GM21825 (cell line): Measurements from ENCODE around the gene ROMO1.
"Not testable (repeated sequence)": the region's sequence is repeated elsewhere in the genome, so short reads cannot be mapped to it uniquely, and the experiment has no call there.

Source experiments
- ATAC-seq: cut with Tn5 transposase; IDR thresholded peaks from one replicate; pipeline ENCODE4 v1.9.1; 2021; ENCODE audit warnings: mild to moderate bottlenecking, moderate library complexity; ENCODE audit not compliant: unreplicated experiment

Gene ROMO1

DNA sequence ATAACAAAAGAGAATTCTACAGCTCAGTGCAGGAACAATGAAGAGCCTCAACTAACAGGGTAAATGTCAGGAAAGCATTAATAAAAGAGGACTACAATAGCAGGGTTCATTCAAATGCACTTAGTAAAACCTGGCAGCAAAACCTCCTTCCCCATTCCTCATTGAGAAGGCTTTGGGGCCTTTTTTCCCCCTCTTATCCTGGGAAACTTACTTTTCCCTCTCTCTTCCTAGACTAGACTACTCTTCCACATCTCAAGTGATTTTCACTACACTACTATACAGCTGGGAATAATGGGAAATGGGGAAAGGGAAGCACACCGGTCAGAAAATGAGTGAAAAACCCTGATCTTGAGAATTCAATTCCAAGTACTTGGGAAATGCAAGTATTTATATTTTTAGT, 10.1 kb downstream of the ROMO1 start:
- no peak for ATAC-seq

DNA sequence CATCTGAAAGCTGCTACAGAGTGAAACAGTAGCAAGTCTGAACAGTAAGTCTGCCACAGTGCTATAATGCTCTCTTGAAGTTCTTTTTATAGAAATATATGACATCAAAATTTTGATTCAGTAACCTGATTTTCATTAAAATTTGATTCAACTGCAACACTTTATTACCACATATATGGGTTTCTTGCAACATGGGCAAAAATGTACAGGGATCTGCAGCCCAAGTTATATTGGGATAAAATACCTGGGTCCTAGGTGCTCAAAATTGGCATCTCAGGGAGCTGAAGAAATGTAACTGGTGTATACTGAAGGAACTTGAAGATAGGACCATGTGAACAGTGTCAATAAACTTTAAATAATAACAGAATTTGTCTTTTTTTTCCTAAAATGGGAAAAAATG, 10.8 kb downstream of the ROMO1 start:
- ATAC-seq = no peak

DNA sequence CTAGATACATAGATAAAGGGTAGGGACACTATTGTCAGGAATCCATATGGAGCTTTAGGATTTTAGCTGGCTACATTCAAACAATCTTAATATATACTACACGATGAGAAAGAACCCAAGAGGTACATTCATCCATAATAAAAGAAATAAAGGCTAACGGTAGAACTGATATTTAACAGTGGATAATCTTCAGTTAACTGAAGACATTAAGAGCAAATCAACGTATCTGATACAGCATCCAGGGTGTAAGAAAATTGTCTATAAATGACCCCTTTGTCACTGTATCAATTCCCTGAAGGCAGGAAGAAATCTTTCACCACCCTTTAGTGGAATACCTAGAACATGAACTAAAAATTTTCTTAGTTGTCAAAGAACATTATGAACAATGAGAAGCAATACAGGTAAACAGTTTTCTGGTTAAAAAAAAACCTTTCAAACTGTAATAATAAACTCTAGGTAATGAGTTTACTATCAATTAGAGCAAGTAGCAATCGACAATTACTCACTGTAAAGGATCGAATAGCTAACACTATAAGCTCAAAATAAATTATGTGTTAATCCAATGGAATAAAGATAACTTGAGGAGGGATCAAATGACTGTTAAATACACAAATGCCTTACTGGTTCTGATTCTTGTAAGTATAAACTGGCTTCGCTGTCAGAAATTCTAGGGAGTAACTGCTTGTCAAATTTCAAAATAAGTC, 11.8 kb downstream of the ROMO1 start:
- ATAC-seq = no peak

DNA sequence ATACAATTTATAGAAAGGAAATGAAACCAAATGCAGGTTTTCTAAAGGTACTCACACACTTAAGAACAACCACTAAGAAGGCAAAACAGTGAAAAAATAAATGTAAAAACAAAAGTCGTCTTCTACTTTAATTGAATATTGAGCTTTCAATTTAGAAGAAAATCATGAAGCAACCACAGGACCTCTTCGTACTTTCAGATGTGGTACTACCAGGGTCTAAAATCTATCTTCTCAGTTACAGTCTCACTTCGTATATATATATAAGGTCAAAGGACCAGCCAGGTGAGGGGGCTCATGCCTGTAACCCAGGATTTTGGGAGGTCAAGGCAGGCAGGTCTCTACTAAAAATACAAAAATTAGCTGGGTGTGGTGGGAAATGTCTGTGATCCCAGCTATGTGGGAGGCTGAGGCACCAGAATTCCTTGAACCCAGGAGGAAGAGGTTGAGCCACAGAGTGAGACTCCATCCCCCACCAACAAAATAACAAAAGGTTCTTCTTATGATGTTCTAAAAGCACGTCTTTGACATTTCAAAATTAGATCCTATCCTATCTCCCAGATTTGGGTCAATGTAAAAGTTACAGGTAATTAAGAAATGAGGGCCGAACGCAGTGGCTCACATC, 12.5 kb downstream of the ROMO1 start:
- no peak for ATAC-seq

DNA sequence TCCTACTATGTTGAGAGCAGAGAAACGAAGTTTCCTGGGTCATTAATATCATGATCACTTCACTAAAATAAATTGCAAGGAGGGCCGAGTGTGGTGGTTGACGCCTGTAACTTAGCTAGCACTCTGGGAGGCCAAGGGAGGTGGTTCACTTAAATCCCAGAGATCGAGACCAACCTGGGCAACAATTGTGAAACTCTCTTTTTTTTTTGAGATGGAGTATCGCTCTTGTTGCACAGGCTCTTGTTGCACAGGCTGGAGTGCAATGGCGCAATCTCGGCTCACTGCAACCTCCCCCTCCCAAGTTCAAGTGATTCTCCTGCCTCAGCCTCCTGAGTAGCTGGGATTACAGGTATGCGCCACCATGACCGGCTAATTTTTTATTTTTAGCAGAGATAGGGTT, 13.9 kb downstream of the ROMO1 start:
- not testable (repeated sequence) for ATAC-seq

DNA sequence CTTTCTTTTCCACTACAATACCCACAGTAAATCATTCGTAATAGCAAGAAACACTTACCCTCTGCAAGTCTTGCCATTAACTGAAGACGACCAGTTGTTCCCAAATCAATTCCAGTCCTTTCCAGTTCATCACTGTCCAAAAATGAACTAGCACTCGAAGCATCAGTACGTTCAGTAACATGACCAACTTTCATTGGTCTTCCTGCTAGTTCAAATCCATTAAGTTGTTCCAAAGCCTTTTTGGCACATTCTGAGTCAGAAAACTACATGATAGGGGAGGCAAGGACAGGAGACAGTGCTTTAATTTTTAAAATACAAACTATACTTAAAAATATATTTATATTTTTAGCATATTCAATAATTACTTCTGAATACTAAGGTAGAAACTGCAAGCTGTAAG, 14.9 kb downstream of the ROMO1 start:
- no peak for ATAC-seq

DNA sequence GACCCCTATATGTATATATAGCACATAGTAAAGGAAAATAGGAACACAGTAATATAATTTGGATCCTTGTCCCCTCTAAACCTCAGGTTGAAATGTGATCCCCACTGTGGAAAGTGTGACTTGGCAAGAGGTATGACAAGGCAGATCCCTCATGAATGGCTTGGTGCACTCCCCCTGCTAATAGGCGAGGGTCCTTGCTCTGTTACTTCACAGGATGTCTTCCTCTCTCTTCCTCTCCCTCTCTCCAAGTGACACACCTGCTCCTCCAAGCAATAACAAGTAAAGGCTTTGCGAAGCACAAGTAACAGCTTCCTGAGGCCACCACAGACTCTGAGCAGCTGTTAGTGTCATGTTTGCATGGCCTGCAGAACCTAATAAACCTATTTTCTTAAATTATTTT, 16.4 kb downstream of the ROMO1 start:
- ATAC-seq = no peak

DNA sequence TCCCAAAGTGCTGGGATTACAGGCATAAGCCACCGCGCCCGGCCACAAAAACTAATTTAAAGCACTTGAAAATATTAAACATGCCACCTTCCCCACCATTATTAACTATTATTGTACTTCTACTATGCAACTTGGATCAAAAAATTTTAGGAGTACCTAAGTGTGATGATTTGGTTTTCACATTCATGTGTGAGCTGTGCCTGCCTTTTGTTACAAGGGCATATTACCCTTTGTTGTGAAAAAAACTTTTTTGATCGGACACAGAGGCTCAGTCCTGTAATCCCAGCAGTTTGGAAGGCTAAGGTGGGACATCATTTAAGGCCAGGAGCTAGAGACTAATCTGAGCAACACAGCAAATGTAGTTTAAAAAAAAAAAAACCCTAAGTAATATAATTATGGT, 17.1 kb downstream of the ROMO1 start:
- ATAC-seq = no peak

DNA sequence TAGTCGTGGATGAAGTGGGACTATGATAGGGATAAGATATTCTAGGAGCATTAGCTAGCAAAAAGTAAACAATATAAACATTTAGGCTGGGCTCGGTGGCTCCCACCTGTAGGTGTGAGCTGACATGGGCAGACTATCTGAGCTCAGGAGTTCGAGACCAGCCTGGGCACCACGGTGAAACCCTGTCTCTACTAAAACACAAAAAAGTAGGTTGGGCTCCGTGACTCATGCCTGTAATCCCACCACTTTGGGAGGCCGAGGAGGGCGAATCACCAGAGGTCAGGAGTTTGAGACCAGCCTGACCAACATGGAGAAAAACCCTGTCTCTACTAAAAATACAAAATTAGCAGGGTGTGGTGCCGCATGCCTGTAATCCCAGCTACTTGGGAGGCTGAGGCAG, 19.1 kb downstream of the ROMO1 start:
- ATAC-seq = not testable (repeated sequence)

DNA sequence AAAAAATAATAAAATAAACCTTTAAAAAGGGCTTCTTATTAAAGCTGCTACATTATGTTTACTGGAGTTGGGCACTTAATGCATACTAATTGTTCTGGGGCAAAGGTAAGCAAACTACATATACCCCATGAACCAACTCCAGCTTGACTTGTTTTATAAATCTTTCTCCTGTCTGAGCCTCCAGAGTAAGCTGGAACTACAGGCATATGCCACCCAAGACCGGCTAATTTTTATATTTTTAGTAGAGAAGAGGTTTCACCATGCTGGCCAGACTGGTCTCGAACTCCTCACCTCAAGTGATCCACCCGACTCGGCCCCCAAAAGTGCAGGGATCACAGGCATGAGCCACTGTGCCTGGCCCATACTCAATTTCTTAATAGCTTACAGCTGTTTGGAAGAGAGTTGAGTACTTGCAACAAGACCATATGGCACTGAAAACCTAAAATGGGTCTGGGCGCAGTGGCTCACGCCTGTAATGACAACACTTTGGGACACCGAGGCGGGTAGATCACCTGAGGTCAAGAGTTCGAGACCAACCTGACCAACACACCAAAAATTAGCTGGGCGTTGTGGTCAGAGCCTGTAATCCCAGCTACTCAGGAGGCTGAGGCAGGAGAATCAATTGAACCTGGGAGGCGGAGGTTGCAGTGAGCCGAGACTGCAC, 19.9 kb downstream of the ROMO1 start:
- ATAC-seq = no peak

DNA sequence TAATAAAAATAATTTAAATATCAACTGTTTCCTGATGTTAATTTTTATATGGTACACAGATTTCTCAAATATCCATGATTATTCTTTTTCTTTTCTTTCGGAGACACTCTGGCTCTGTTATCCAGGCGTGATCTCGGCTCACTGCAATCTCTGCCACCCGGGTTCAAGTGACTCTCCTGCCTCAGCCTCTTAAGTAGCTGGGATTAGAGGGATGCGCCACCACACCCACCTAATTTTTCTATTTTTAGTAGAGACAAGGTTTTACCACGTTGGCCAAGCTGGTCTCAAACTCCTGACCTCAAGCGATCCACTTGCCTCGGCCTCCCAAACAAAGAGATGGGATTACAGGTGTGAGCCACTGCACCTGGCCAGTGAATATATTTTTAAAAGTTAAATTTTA, 20.5 kb downstream of the ROMO1 start:
- ATAC-seq = no peak

DNA sequence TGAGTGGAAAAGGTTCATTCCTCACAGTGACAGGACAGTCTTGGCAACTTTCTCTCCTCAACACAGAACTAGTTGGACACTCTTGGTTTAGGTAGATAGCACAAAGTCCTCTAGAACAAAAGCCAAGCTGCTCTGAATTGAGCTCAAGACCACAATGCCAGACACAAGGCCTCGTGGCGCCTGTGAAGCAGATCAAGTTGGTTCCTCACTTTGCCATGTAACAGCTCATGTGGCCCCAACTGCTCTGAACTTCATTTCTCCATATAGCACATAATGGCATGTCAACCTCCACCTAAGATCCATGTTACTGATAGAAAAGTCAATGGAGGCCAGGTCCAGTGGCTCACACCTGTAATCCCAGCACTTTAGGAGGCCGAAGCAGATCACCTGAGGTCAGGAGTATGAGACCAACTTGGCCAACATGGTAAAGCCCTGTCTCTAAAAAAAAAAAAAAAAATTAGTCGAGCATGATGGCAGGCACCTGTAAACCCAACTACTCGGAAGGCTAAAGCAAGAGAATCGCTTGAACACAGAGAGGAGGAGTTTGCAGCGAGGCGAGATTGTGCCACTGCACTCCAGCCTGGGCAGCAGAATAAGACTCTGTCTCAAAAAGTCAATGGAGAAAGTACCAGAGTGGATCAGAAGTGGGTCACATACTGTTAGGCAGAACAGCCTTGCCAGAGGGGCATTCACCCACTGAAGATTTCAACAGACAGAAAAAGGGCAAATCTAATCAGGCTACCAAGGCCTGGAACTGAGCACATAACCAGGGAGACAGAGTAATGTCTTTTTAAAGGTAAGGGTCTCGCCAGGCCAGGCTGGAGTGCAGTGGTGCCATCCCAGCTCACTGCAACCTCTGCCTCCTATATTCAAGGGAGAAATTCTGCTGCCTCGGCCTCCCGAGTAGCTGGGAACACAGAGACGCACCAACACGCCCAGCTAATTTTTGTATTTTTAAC, 21.2 kb downstream of the ROMO1 start:
- no peak for ATAC-seq

DNA sequence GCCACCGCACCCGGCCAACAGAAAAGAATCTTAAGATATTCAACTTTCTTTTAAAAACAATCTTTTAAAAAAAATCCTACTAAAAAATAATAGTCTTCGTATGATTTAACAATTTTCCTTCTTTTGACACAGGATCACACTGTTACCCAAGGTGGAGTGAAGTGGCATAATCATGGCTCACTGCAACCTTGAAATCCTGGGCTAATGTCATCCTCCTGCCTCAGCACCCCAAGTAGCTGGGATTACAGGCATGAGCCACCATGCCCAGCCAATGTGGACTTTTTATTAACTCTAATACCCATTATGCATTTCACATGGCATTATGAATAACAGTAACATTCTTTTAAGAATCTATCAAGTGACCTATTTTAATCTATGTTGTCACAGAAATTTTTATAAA, 22.0 kb downstream of the ROMO1 start:
- no peak for ATAC-seq

DNA sequence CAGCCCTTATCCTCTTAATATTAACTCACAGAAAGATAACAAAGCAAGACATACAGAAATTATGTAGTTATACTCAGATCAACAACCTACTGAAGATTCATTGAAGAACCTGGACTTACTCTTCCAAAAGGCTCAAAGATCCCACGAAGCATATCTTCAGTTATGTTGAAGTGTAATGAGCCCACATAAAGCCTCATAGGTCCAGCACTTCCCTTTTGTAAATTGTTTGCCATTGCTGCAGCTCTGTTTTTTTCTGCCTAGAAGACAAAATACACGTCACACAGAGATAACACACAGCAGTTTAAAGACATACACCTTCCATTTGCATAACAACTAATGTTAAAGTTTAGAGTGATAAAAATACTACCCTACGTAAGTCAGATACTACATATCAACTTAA, 22.4 kb downstream of the ROMO1 start:
- no peak for ATAC-seq

DNA sequence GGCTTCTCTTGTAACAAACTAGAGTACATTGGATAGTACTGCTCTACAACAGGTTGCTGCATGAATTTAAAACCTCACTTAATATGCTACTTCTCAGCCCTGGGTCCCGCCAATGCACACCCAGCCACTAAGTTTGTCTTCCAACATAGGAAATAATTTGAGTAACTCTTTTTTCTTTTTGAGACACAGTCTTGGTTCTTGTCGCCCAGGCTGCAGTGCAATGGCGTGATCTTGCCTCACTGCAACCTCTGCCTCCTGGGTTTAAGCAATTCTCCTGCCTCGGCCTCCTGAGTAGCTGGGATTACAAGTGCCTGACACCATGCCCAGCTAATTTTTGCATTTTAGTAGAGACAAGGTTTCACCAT, 24.1 kb downstream of the ROMO1 start:
- ATAC-seq = not testable (repeated sequence)

DNA sequence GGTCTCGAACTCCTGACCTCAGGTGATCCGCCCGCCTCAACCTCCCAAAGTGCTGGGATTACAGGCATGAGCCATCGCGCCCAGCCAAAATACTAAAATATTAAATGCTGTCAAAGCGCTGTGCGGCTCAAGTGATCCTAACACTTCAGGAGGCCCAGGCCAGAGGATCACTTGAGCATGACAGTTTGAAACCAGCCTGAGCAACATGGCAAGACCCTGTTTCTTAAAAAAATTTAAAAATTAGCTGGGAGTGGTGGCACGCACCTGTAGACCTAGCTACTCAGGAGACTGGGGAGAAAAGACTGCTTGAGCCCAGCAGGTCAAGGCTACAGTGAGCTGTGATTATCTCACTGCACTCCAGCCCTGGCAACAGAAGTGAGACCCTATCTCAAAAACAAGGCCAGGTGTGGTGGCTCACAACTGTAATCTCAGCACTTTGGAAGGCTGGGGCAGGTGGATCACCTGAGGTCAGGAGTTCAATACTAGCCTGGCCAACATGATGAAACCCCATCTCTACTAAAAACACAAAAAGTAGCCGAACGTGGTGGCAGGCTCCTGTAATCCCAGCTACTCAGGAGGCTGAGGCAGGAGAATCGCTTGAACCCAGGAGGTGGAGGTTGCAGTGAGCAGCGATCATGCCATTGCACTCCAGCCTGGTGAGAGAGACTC, 24.6 kb downstream of the ROMO1 start:
- ATAC-seq = not testable (repeated sequence)

DNA sequence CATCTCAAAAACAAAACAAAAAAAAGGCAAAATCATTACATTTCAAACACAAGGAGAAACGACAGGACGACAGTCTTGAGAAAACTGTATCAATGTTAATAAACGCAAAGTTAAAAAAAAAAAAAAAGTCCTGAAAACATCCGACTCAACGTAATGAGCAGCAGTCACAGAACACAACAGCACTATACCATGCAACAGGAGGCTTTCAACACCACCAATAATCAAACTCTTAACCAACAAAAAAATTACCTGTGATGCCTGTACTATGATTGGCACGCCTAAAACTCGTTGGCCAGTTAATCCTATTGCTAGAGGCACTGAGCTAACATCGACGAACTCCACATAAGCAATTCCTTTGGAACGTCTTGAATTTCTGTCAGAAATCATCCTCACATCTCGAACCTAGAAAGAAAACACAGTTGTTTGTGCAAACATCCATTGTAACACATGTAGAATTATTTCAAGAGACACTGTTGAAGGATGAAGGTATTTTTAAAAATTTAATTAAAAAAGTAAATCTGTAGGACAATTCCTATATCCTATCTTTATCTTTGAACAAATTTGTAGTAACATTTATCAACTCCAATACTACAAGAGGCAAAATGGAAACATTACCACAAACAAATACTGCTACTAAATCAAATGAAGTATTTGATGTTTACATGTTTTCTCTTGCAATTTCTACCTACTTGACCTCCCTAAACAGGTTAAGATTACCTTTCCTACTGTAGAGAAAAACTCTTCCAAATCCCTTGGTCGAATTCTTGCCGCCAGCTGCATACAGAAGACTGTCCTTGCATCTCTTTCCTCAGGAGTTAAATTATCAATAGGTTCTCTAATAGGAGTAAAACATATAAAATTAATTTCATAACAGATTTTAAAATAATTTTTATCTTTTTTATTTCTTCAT, 25.4 kb downstream of the ROMO1 start:
- ATAC-seq = no peak

DNA sequence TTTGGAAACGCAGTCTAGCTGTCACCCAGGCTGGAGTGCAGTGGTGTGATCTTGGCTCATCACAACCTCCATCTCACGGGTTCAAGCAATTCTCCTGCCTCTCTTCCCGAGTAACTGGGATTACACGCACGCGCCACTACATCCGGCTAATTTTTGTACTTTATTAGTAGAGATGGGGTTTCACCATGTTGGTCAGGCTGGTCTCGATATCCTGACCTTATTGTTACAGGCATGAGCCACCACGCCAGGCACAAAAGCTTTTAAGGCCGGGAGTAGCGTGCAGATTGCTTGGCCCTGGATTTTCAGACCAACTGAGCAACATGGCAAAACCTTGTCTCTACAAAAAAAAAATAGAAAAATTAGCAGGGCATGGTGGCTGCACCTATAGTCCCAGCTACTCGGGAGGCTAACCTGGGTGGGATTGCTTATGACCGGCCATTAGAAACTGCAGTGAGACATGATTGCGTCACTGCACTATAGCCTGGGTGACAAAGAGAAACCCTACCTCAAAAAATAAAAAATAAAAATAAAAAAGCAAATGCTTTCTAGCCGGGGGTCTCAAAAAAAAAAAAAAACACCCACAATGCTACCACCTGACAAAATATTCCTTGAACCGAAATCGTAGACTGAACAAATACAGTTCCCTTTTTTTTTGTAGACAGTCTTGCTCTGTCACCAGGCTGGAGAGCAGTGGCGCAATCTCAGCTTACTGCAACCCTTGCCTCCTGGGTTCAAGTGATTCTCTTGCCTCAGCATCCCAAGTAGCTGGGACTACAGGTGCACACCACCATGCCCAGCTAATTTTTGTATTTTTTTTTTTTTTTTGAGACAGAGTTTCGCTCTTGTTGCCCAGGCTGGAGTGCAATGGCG, 27.9 kb downstream of the ROMO1 start:
- no peak for ATAC-seq
